ENCODE results near the gene NUBP2.

NUBP2 gene

GRCh38 chr16:1831186-1832075 is 48.7 kb downstream of the NUBP2 start:
- TF ChIP-seq BACH2 (CRISPR knock-in tag; IDR thresholded peaks at IDR 0.05; ENCODE audit: borderline replicate concordance) = no peak
- no peak for TF ChIP-seq ISL1 (CRISPR knock-in tag; IDR thresholded peaks at IDR 0.05)
- no peak for TF ChIP-seq ZC3H10 (CRISPR knock-in tag; IDR thresholded peaks at IDR 0.05)
- no peak for TF ChIP-seq CREB5 (CRISPR knock-in tag; IDR thresholded peaks at IDR 0.05; ENCODE audit: low read depth)
- TF ChIP-seq TOX (CRISPR knock-in tag; IDR thresholded peaks at IDR 0.05; ENCODE audit: borderline replicate concordance) = no peak
- TF ChIP-seq GLIS3 (CRISPR knock-in tag; IDR thresholded peaks at IDR 0.05) = no peak
- no peak for TF ChIP-seq SNAI2 (CRISPR knock-in tag; IDR thresholded peaks at IDR 0.05)
- TF ChIP-seq ZFP30 (CRISPR knock-in tag; IDR thresholded peaks at IDR 0.05) = no peak
- TF ChIP-seq ZNF70 (CRISPR knock-in tag; IDR thresholded peaks at IDR 0.05) = no peak
- ATAC-seq = no peak

DNA sequence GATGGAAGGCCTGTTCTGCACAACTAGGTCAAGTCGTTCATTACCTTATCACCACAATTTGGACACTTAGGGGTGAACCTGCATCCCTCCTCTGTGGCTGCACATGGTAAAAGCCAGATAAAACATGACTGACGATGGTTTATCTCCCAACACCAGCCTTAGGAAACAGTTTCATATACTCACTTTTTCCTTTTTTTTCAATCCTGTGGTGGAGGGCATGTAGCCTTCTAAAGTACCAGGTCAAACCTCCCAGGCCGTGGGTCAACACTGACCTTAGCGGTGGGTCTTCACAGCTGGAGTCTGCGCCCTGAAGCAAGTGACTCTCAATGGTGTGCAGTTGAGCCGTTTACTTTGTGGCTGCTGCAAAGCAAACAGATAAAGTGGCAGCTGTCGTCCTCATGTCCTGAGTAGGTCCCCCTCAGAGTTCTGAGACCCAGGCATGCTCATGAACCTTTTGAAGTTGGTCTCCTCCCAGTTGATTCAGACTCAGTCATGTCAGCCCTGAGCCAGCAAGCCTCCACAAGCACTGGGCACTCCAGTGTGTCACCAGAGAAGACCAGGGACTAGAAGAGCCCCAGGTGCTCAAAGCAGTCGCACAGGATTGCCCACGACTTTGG is 50.2 kb downstream of the NUBP2 start:
- no peak for ATAC-seq
- no peak for TF ChIP-seq ESRRG (CRISPR knock-in tag; IDR thresholded peaks at IDR 0.05)
- TF ChIP-seq CSDC2 (CRISPR knock-in tag; IDR thresholded peaks at IDR 0.05) = no peak
- no peak for TF ChIP-seq TCF4 (CRISPR knock-in tag; IDR thresholded peaks at IDR 0.05; ENCODE audit: borderline replicate concordance)
- no peak for TF ChIP-seq ZNF8 (CRISPR knock-in tag; IDR thresholded peaks at IDR 0.05)
- no peak for TF ChIP-seq ZFP30 (CRISPR knock-in tag; IDR thresholded peaks at IDR 0.05)
- TF ChIP-seq TOX (CRISPR knock-in tag; IDR thresholded peaks at IDR 0.05; ENCODE audit: borderline replicate concordance) = no peak
- no peak for TF ChIP-seq ZFP3 (CRISPR knock-in tag; IDR thresholded peaks at IDR 0.05)
- TF ChIP-seq OSR1 (CRISPR knock-in tag; IDR thresholded peaks at IDR 0.05) = no peak
- no peak for TF ChIP-seq ISL1 (CRISPR knock-in tag; IDR thresholded peaks at IDR 0.05)
- TF ChIP-seq POU6F1 (CRISPR knock-in tag; IDR thresholded peaks at IDR 0.05; ENCODE audit: borderline replicate concordance, low read depth) = no peak
- TF ChIP-seq, protein P1, sequence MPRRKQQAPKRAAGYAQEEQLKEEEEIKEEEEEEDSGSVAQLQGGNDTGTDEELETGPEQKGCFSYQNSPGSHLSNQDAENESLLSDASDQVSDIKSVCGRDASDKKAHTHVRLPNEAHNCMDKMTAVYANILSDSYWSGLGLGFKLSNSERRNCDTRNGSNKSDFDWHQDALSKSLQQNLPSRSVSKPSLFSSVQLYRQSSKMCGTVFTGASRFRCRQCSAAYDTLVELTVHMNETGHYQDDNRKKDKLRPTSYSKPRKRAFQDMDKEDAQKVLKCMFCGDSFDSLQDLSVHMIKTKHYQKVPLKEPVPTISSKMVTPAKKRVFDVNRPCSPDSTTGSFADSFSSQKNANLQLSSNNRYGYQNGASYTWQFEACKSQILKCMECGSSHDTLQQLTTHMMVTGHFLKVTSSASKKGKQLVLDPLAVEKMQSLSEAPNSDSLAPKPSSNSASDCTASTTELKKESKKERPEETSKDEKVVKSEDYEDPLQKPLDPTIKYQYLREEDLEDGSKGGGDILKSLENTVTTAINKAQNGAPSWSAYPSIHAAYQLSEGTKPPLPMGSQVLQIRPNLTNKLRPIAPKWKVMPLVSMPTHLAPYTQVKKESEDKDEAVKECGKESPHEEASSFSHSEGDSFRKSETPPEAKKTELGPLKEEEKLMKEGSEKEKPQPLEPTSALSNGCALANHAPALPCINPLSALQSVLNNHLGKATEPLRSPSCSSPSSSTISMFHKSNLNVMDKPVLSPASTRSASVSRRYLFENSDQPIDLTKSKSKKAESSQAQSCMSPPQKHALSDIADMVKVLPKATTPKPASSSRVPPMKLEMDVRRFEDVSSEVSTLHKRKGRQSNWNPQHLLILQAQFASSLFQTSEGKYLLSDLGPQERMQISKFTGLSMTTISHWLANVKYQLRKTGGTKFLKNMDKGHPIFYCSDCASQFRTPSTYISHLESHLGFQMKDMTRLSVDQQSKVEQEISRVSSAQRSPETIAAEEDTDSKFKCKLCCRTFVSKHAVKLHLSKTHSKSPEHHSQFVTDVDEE (CRISPR knock-in tag; IDR thresholded peaks at IDR 0.05) = no peak
- no peak for TF ChIP-seq SNAI2 (CRISPR knock-in tag; IDR thresholded peaks at IDR 0.05)
- TF ChIP-seq ZNF565 (CRISPR knock-in tag; conservative IDR thresholded peaks at IDR 0.05; ENCODE audit: low read depth) = no peak
- no peak for TF ChIP-seq RARB (CRISPR knock-in tag; IDR thresholded peaks at IDR 0.05)
- no peak for TF ChIP-seq ARNTL (CRISPR knock-in tag; IDR thresholded peaks at IDR 0.05; ENCODE audit: borderline replicate concordance, low read depth)
- no peak for TF ChIP-seq ZNF70 (CRISPR knock-in tag; IDR thresholded peaks at IDR 0.05)
- no peak for TF ChIP-seq ZC3H10 (CRISPR knock-in tag; IDR thresholded peaks at IDR 0.05)
- TF ChIP-seq CSRNP3 (CRISPR knock-in tag; IDR thresholded peaks at IDR 0.05) = no peak

DNA sequence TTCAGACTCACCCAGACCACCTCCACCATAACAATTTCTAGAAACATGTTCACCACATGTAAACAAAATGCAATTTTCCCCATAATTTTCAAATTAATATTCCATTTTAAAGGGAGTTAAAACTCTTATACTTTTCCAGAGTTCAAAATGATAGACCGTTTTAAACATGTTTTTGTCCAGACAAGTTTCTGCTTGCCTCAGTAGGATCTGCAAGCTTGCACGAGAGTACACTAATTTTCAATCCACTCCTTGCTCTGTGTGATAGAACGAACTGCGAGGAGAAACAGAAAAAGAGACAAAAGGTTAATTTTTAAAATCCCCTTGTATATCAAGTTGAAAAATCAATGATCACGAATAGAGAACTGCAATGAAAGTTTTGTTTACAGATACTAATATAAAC is 51.3 kb downstream of the NUBP2 start:
- ATAC-seq = no peak
- TF ChIP-seq OSR1 (CRISPR knock-in tag; IDR thresholded peaks at IDR 0.05) (no peak), ISL1 (CRISPR knock-in tag; IDR thresholded peaks at IDR 0.05) (no peak), TCF4 (CRISPR knock-in tag; IDR thresholded peaks at IDR 0.05; ENCODE audit: borderline replicate concordance) (no peak), RARB (CRISPR knock-in tag; IDR thresholded peaks at IDR 0.05) (no peak), ARNTL (CRISPR knock-in tag; IDR thresholded peaks at IDR 0.05; ENCODE audit: borderline replicate concordance, low read depth) (no peak), CSRNP3 (CRISPR knock-in tag; IDR thresholded peaks at IDR 0.05) (no peak), ESRRG (CRISPR knock-in tag; IDR thresholded peaks at IDR 0.05) (no peak), ZNF565 (CRISPR knock-in tag; conservative IDR thresholded peaks at IDR 0.05; ENCODE audit: low read depth) (no peak), ZFP3 (CRISPR knock-in tag; IDR thresholded peaks at IDR 0.05) (no peak), ZNF70 (CRISPR knock-in tag; IDR thresholded peaks at IDR 0.05) (no peak), SNAI2 (CRISPR knock-in tag; IDR thresholded peaks at IDR 0.05) (no peak), ZC3H10 (CRISPR knock-in tag; IDR thresholded peaks at IDR 0.05) (no peak), GLIS3 (CRISPR knock-in tag; IDR thresholded peaks at IDR 0.05) (no peak), PPARA (CRISPR knock-in tag; IDR thresholded peaks at IDR 0.05; ENCODE audit: borderline replicate concordance) (no peak)
- TF ChIP-seq, protein P2, sequence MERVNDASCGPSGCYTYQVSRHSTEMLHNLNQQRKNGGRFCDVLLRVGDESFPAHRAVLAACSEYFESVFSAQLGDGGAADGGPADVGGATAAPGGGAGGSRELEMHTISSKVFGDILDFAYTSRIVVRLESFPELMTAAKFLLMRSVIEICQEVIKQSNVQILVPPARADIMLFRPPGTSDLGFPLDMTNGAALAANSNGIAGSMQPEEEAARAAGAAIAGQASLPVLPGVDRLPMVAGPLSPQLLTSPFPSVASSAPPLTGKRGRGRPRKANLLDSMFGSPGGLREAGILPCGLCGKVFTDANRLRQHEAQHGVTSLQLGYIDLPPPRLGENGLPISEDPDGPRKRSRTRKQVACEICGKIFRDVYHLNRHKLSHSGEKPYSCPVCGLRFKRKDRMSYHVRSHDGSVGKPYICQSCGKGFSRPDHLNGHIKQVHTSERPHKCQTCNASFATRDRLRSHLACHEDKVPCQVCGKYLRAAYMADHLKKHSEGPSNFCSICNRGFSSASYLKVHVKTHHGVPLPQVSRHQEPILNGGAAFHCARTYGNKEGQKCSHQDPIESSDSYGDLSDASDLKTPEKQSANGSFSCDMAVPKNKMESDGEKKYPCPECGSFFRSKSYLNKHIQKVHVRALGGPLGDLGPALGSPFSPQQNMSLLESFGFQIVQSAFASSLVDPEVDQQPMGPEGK (CRISPR knock-in tag; IDR thresholded peaks at IDR 0.05; ENCODE audit: borderline replicate concordance) = no peak
